NT2/D1 (cell line): ENCODE results near the gene PIP5K1C.

Experiments
- DNase-seq: peaks from one replicate; pipeline ENCODE4 v3.0.0-alpha.2; 2011; ENCODE audit warnings: low read depth, low spot score
- H3K27me3 ChIP-seq: 2 replicates; pipeline ENCODE4 v1.6.0; 2011; ENCODE audit warnings: mild to moderate bottlenecking; ENCODE audit not compliant: insufficient read length, insufficient read depth
- H3K36me3 ChIP-seq: 2 replicates; pipeline ENCODE4 v1.6.1; 2011; ENCODE audit warnings: mild to moderate bottlenecking, low read length, mixed read lengths; ENCODE audit not compliant: insufficient read depth, insufficient read length
- H3K4me1 ChIP-seq: 2 replicates; pipeline ENCODE4 v1.5.1; 2011; ENCODE audit not compliant: insufficient read depth, insufficient read length
- H3K4me3 ChIP-seq: 2 replicates; pipeline ENCODE4 v1.5.1; 2011; ENCODE audit warnings: low read depth; ENCODE audit not compliant: insufficient read length
- H3K9ac ChIP-seq: 2 replicates; pipeline ENCODE4 v1.6.0; 2011; ENCODE audit warnings: low read depth; ENCODE audit not compliant: insufficient read length
- H3K9me3 ChIP-seq: 2 replicates; pipeline ENCODE4 v1.5.1; 2011; ENCODE audit warnings: mild to moderate bottlenecking, low read length; ENCODE audit not compliant: insufficient read depth
- SUZ12 ChIP-seq: IDR thresholded peaks from 2 replicates; pipeline ENCODE4 v1.6.1; 2011; ENCODE audit not compliant: insufficient read length, insufficient read depth; ENCODE audit errors: extremely low read depth
- YY1 ChIP-seq: IDR thresholded peaks from 2 replicates; pipeline ENCODE4 v1.6.1; 2011; ENCODE audit not compliant: insufficient read length, insufficient read depth
- ZNF274 ChIP-seq: IDR thresholded peaks from 2 replicates; pipeline ENCODE4 v1.6.1; 2011; ENCODE audit warnings: mild to moderate bottlenecking, low read depth, low read length

The PIP5K1C gene

GRCh38 chr19:3641515-3642269, 58.6 kb downstream of the PIP5K1C start:
- no peak overlapping the region for H3K4me3 ChIP-seq
- DNase-seq = no peak
- no peaks in the 10 kb centered on the region for H3K9me3 ChIP-seq
- no peak for TF ChIP-seq SUZ12
- TF ChIP-seq ZNF274 = no peak
- no peak for TF ChIP-seq YY1
- H3K36me3 ChIP-seq = peaks cover 86% of the 10 kb centered on the region
- no peak overlapping the region for H3K9ac ChIP-seq
- peaks cover 14% of the 10 kb centered on the region for H3K4me1 ChIP-seq
- H3K27me3 ChIP-seq = no peaks in the 10 kb centered on the region

- no peak for DNase-seq
Measured at GRCh38 chr19:3639479-3639878, 60.8 kb downstream of the PIP5K1C start.

GRCh38 chr19:3638208-3639193, 61.8 kb downstream of the PIP5K1C start:
- Histone ChIP-seq H3K4me3 (no peak overlapping the region), H3K36me3 (peaks cover 75% of the 10 kb centered on the region), H3K4me1 (peaks cover 4% of the 10 kb centered on the region), H3K9me3 (no peaks in the 10 kb centered on the region), H3K9ac (no peak overlapping the region), H3K27me3 (no peaks in the 10 kb centered on the region)
- no peak for DNase-seq
- TF ChIP-seq SUZ12 = no peak

More at GRCh38 chr19:3639479-3639878, 60.8 kb downstream of the PIP5K1C start:
- Histone ChIP-seq H3K4me1 (peaks cover 12% of the 10 kb centered on the region), H3K36me3 (peaks cover 80% of the 10 kb centered on the region), H3K9ac (no peak overlapping the region), H3K27me3 (no peaks in the 10 kb centered on the region), H3K9me3 (no peaks in the 10 kb centered on the region), H3K4me3 (no peak overlapping the region)
- TF ChIP-seq SUZ12 = no peak
- TF ChIP-seq ZNF274 = no peak
- TF ChIP-seq YY1 = no peak

- H3K27me3 ChIP-seq = no peaks in the 10 kb centered on the region
- no peak overlapping the region for H3K4me3 ChIP-seq
- no peaks in the 10 kb centered on the region for H3K9me3 ChIP-seq
- no peak overlapping the region for H3K9ac ChIP-seq
- DNase-seq = no peak
- H3K36me3 ChIP-seq = peaks cover 76% of the 10 kb centered on the region
- peaks cover 2% of the 10 kb centered on the region for H3K4me1 ChIP-seq
- TF ChIP-seq ZNF274 (no peak), YY1 (no peak), SUZ12 (no peak)
Measured at GRCh38 chr19:3637621-3638020, 62.6 kb downstream of the PIP5K1C start.

GRCh38 chr19:3636962-3637361, 63.3 kb downstream of the PIP5K1C start:
- no peaks in the 10 kb centered on the region for H3K27me3 ChIP-seq
- no peaks in the 10 kb centered on the region for H3K9me3 ChIP-seq
- no peak overlapping the region for H3K4me3 ChIP-seq
- TF ChIP-seq YY1 (no peak), SUZ12 (no peak), ZNF274 (no peak)
- no peak for DNase-seq
- H3K36me3 ChIP-seq = peaks cover 76% of the 10 kb centered on the region
- peaks cover 2% of the 10 kb centered on the region for H3K4me1 ChIP-seq
- no peak overlapping the region for H3K9ac ChIP-seq

GRCh38 chr19:3636506-3636905, 63.8 kb downstream of the PIP5K1C start:
- no peaks in the 10 kb centered on the region for H3K27me3 ChIP-seq
- DNase-seq = no peak
- TF ChIP-seq ZNF274 (no peak), YY1 (no peak), SUZ12 (no peak)
- no peak overlapping the region for H3K9ac ChIP-seq
- H3K4me3 ChIP-seq = no peak overlapping the region
- no peaks in the 10 kb centered on the region for H3K9me3 ChIP-seq
- peaks cover 76% of the 10 kb centered on the region for H3K36me3 ChIP-seq
- H3K4me1 ChIP-seq = peaks cover 2% of the 10 kb centered on the region

GRCh38 chr19:3634496-3635045, 65.7 kb downstream of the PIP5K1C start:
- H3K9ac ChIP-seq = peak overlapping the region; percentile 10
- no peak overlapping the region for H3K4me3 ChIP-seq
- H3K36me3 ChIP-seq = peaks cover 75% of the 10 kb centered on the region
- TF ChIP-seq SUZ12 = no peak
- TF ChIP-seq YY1 = no peak
- TF ChIP-seq ZNF274 = no peak
- peaks cover 2% of the 10 kb centered on the region for H3K4me1 ChIP-seq
- DNase-seq = no peak
- H3K9me3 ChIP-seq = no peaks in the 10 kb centered on the region
- H3K27me3 ChIP-seq = no peaks in the 10 kb centered on the region
